Sigmoid colon (tissue), 7 donors: ENCODE data around the gene AKAP7. TPM values are rescaled to one million over a fixed set of nuclear protein-coding genes. Genes with fewer than 3 reads are reported as not detected.

Experiments
- DNase-seq: peaks from one replicate; pipeline ENCODE4 v3.0.0-alpha.2; 2019
- H3K27ac ChIP-seq, 4 donors: fragments of 200-600 bp; sonication (generic); one replicate each; pipeline ENCODE4 v1.5.1; 2016 to 2019; ENCODE audit warnings: mild to moderate bottlenecking in 1 of 4
- H3K27me3 ChIP-seq, 3 donors: fragments of 200-600 bp; sonication (generic); one replicate each; pipeline ENCODE4 v1.5.1; 2019; ENCODE audit warnings: mild to moderate bottlenecking in 1 of 3
- H3K36me3 ChIP-seq, 4 donors: fragments of 200-600 bp; sonication (generic); one replicate each; pipeline ENCODE4 v1.5.1; 2016 to 2019
- H3K4me1 ChIP-seq, 4 donors: fragments of 200-600 bp; sonication (generic); one replicate each; pipeline ENCODE4 v1.5.1; 2017 to 2019
- H3K4me3 ChIP-seq, 4 donors: fragments of 200-600 bp; sonication (generic); one replicate each; pipeline ENCODE4 v1.5.1; 2017 to 2019; ENCODE audit warnings: mild to moderate bottlenecking in 2 of 4, moderate library complexity in 1 of 4
- H3K9me3 ChIP-seq, 4 donors: fragments of 200-600 bp in 3 of 4; sonication (generic) in 3 of 4; one replicate each; pipeline versions ENCODE4 v1.5.1 to v1.6.1; 2013 to 2019
- EP300 ChIP-seq, 4 donors: sonication (generic); formaldehyde crosslinking; IDR thresholded peaks; one replicate each; pipeline ENCODE4 v1.6.1; 2017; ENCODE audit warnings: antibody characterized with exemption in 4 of 4
- POLR2A ChIP-seq, 2 donors: fragments of 450-650 bp; IDR thresholded peaks; one replicate each; pipeline ENCODE4 v1.6.1; 2016; ENCODE audit warnings: antibody characterized with exemption in 2 of 2, mild to moderate bottlenecking in 2 of 2, moderate library complexity in 2 of 2
- POLR2AphosphoS5 ChIP-seq, 4 donors: sonication (generic); formaldehyde crosslinking; IDR thresholded peaks; one replicate each; pipeline ENCODE4 v1.6.1; 2017; ENCODE audit warnings: antibody characterized with exemption in 4 of 4
- WGBS, 2 donors: extraction: QIAGEN DNeasy Blood & Tissue Kit; methylation state at CpG; one replicate each; pipeline ENCODE4 v1.1.7; 2013; 5-methylcytosine and 5-hydroxymethylcytosine counted together
- intact Hi-C: fragments of 100-400 bp; cut with DNase I; formaldehyde crosslinking; loops from one replicate; pipeline ENCODE4 v1.15.1; 2023
- polyA plus RNA-seq, 3 donors: library from polyadenylated mRNA; stranded (reverse); fragments of 200-250 nt; gene quantifications; one replicate each; pipeline ENCODE4 v1.2.3, GENCODE V29; 2013
- total RNA-seq, 4 donors: library from RNA; depleted of rRNA; stranded (reverse); fragments of >200 nt; gene quantifications; one replicate each; pipeline ENCODE4 v1.1.0, GENCODE V29; 2016
- TF ChIP-seq, protein P1 (sequence below), 4 experiments: fragments of 450-650 bp in 3 of 4; fragments of 200-600 bp in 1 of 4; IDR thresholded peaks; one replicate each; pipeline ENCODE4 v1.5.1; 2016 to 2019; ENCODE audit warnings: antibody characterized with exemption in 4 of 4, mild to moderate bottlenecking in 3 of 4, moderate library complexity in 2 of 4
- donor health status: healthy with polysubstance abuse.
- donor health status: Bipolar disorder and iron deficiency.
- donor health status: healthy.

Gene AKAP7
- total and polyA plus RNA-seq, 7 donors: 7.9 to 23.8 (median 18.7) TPM

DNA sequence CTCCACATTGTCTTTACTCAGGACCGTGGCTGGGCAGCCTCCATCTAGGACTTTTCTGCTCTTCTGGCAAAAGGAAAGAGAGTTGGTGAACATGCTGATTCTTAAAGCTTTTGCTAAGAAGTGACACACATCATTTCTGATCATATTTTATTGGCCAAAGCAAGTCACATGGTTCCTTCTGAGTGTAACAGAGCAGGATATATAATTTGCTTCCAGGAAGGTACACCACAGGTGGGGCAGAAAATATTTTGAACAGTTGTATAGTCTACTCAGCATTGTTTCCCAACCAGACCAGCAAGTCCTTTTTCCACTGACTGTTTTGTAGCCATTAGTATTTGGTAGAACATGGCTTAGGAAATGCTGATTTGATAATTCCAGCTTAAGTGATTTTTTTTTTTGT is 73.5 kb downstream of the AKAP7 start:
- no peaks in the 10 kb centered on the region for H3K27me3 ChIP-seq
- no peak overlapping the region for H3K27ac ChIP-seq
- H3K36me3 ChIP-seq: peaks cover 0 to 3% (median 0%) of the 10 kb centered on the region in 4 donors
- H3K4me3 ChIP-seq: no peak overlapping the region
- no peak for DNase-seq
- H3K4me1 ChIP-seq: no peaks in the 10 kb centered on the region
- no peaks in the 10 kb centered on the region for H3K9me3 ChIP-seq
- intact Hi-C loops: no loop called here
- TF ChIP-seq EP300 (IDR thresholded peaks at IDR 0.05) (no peak), POLR2AphosphoS5 (IDR thresholded peaks at IDR 0.05) (no peak), POLR2A (IDR thresholded peaks at IDR 0.05) (no peak)
- TF ChIP-seq, protein P1, sequence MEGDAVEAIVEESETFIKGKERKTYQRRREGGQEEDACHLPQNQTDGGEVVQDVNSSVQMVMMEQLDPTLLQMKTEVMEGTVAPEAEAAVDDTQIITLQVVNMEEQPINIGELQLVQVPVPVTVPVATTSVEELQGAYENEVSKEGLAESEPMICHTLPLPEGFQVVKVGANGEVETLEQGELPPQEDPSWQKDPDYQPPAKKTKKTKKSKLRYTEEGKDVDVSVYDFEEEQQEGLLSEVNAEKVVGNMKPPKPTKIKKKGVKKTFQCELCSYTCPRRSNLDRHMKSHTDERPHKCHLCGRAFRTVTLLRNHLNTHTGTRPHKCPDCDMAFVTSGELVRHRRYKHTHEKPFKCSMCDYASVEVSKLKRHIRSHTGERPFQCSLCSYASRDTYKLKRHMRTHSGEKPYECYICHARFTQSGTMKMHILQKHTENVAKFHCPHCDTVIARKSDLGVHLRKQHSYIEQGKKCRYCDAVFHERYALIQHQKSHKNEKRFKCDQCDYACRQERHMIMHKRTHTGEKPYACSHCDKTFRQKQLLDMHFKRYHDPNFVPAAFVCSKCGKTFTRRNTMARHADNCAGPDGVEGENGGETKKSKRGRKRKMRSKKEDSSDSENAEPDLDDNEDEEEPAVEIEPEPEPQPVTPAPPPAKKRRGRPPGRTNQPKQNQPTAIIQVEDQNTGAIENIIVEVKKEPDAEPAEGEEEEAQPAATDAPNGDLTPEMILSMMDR (IDR thresholded peaks at IDR 0.05): no peak
- 76 to 89% methylated on average over 1 of the region's 1 CpG for WGBS, 2 donors

DNA sequence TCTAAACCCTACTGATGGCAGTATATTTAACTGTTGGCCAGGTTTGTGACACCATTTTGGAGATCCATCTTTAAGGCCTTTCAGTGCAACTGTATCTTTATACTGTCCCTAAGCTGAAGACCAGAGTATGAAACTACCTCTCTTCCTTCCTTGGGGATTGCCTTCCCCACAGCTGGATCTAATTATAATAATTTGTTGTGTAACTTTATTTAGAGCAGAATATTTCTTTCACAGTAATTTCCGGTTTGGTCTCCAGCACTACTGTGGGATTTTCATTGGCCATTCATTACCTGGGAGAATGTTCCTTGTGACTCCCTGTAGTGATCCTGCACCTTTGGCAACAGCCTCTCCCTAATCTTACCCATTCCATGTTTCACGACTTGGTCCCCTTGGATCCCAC is 75.2 kb downstream of the AKAP7 start:
- no peak for DNase-seq
- WGBS, 2 donors: 92 to 93% methylated on average over 2 of the region's 2 CpGs
- no peak overlapping the region for H3K4me3 ChIP-seq
- TF ChIP-seq, protein P1 (IDR thresholded peaks at IDR 0.05): no peak
- no peak for TF ChIP-seq POLR2A (IDR thresholded peaks at IDR 0.05)
- TF ChIP-seq POLR2AphosphoS5 (IDR thresholded peaks at IDR 0.05): no peak
- TF ChIP-seq EP300 (IDR thresholded peaks at IDR 0.05): no peak
- H3K4me1 ChIP-seq: no peaks in the 10 kb centered on the region
- no peaks in the 10 kb centered on the region for H3K27me3 ChIP-seq
- no peak overlapping the region for H3K27ac ChIP-seq
- intact Hi-C loops: no loop called here
- H3K36me3 ChIP-seq: peaks cover 0 to 3% (median 0%) of the 10 kb centered on the region in 4 donors
- no peaks in the 10 kb centered on the region for H3K9me3 ChIP-seq

- intact Hi-C loops: no loop called here
- no peak for DNase-seq
- Histone ChIP-seq H3K36me3 (peaks cover 0 to 3% (median 0%) of the 10 kb centered on the region in 4 donors), H3K27ac (no peak overlapping the region), H3K27me3 (no peaks in the 10 kb centered on the region), H3K9me3 (no peaks in the 10 kb centered on the region), H3K4me1 (no peaks in the 10 kb centered on the region), H3K4me3 (no peak overlapping the region)
- TF ChIP-seq POLR2A (IDR thresholded peaks at IDR 0.05): no peak
- TF ChIP-seq POLR2AphosphoS5 (IDR thresholded peaks at IDR 0.05): no peak
- TF ChIP-seq, protein P1 (IDR thresholded peaks at IDR 0.05): no peak
- no peak for TF ChIP-seq EP300 (IDR thresholded peaks at IDR 0.05)
- 70 to 76% methylated on average over 5 of the region's 5 CpGs for WGBS, 2 donors
Observed at GRCh38 chr6:131212024-131212423, 76.8 kb downstream of the AKAP7 start.

DNA sequence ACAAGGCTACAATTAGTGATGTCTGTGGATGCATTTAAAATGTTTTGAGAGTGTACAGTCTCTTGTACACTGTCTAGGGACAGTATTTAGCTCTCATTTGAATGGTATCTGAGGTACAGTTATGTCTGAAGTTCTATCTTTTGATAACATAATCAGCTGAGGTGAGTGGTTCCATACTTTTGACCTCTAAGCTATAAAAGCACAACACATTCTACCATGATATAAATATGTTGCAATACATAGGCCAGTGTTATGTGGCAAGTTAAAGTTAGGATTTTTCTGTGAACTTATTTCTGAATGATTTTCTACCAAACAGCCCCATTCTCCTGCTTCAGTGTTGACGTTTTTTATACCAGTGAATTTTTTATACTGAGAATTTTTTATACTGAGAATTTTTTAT is 77.6 kb downstream of the AKAP7 start:
- 78 to 86% methylated on average over 1 of the region's 1 CpG for WGBS, 2 donors
- H3K27me3 ChIP-seq: no peaks in the 10 kb centered on the region
- no peak for DNase-seq
- H3K27ac ChIP-seq: no peak overlapping the region
- H3K4me3 ChIP-seq: no peak overlapping the region
- intact Hi-C loops: no loop called here
- TF ChIP-seq, protein P1 (IDR thresholded peaks at IDR 0.05): no peak
- no peak for TF ChIP-seq POLR2AphosphoS5 (IDR thresholded peaks at IDR 0.05)
- TF ChIP-seq EP300 (IDR thresholded peaks at IDR 0.05): no peak
- TF ChIP-seq POLR2A (IDR thresholded peaks at IDR 0.05): no peak
- H3K36me3 ChIP-seq: peaks cover 0 to 3% (median 0%) of the 10 kb centered on the region in 4 donors
- H3K9me3 ChIP-seq: no peaks in the 10 kb centered on the region
- H3K4me1 ChIP-seq: no peaks in the 10 kb centered on the region

DNA sequence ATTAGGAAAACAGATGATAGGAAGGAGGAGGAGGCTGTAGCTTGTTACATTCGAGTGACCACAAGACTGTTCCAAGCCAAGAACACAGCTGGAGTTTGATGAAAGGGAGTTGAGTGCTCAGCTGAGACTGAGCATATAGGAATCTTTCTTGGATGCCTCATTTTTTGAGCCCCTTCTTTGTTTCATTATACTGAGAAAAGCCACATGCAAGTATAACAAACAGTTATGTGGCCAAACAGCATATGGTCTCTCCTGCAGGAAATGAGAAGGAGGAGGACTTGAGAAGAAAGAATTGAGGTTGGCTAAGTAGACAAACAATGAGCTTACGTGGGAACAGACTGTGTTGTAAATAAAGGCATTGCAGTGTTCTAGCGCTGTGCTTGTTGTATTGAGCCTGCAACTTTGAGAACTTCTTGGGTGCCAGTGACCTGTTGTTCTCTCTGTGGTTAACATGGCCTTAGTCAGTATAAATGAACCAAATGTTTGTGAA is 78.3 kb downstream of the AKAP7 start:
- H3K36me3 ChIP-seq: peaks cover 0 to 3% (median 0%) of the 10 kb centered on the region in 4 donors
- H3K9me3 ChIP-seq: no peaks in the 10 kb centered on the region
- H3K27me3 ChIP-seq: no peaks in the 10 kb centered on the region
- no peak overlapping the region for H3K4me3 ChIP-seq
- WGBS, 2 donors: 66 to 69% methylated on average over 3 of the region's 3 CpGs
- H3K27ac ChIP-seq: no peak overlapping the region
- TF ChIP-seq POLR2AphosphoS5 (IDR thresholded peaks at IDR 0.05) (no peak), POLR2A (IDR thresholded peaks at IDR 0.05) (no peak), EP300 (IDR thresholded peaks at IDR 0.05) (no peak)
- TF ChIP-seq, protein P1 (IDR thresholded peaks at IDR 0.05): no peak
- DNase-seq: no peak
- intact Hi-C loops: no loop called here
- no peaks in the 10 kb centered on the region for H3K4me1 ChIP-seq
